Muscle layer of colon (tissue), 2 donors: ENCODE results near the gene ZNF697.
"Not testable (repeated sequence)": the region's sequence is repeated elsewhere in the genome, so short reads cannot be mapped to it uniquely, and the experiment has no call there.

Experiments
- H3K27ac ChIP-seq: one replicate; pipeline ENCODE4 v1.7.0; 2013; ENCODE audit warnings: low read depth, mild to moderate bottlenecking, low read length, moderate library complexity
- H3K27me3 ChIP-seq, 2 donors: one replicate each; pipeline ENCODE4 v1.7.0; 2013; ENCODE audit warnings: low read length in 2 of 2, mild to moderate bottlenecking in 2 of 2; ENCODE audit not compliant: insufficient read depth in 2 of 2, control insufficient read depth in 1 of 2
- H3K36me3 ChIP-seq: one replicate; pipeline ENCODE4 v1.7.0; 2013; ENCODE audit warnings: mild to moderate bottlenecking, low read length; ENCODE audit not compliant: insufficient read depth
- H3K4me1 ChIP-seq: one replicate; pipeline ENCODE4 v1.7.0; 2013; ENCODE audit warnings: mild to moderate bottlenecking, low read length; ENCODE audit not compliant: insufficient read depth
- H3K4me3 ChIP-seq, 2 donors: one replicate each; pipeline ENCODE4 v1.7.0; 2013; ENCODE audit warnings: low read length in 2 of 2, low read depth in 1 of 2, mild to moderate bottlenecking in 1 of 2, moderate library complexity in 1 of 2
- H3K9ac ChIP-seq: one replicate; pipeline ENCODE4 v1.7.0; 2013; ENCODE audit warnings: low read length
- H3K9me3 ChIP-seq: one replicate; pipeline ENCODE4 v1.7.0; 2013; ENCODE audit warnings: mild to moderate bottlenecking, low read length
- donor health status: abdominal sarcoma.
- donor health status: Adenocarcinoma of cecum.

Gene ZNF697

DNA sequence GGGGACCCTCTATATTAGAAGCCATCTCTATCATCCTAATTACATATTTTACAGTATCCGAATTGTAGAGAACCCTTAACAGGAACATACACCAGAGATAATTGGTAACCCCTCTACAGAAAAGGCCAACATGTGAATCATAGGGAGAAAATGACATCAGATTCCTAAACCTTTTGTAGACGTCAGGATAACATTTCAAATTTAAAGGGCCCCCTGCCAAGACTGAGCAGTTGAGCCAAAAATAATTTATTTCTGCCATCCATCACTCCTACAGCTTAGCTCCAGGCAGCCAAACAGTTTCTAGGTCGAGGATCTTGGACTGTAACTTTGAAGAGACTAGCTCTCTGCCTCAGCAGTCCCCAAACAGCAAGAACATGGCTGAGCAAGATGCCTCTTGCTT, 21.2 kb downstream of the ZNF697 start:
- Histone ChIP-seq H3K4me3 (peak overlapping the region in 1 of 2 donors; percentile 1), H3K27me3 (no peaks in the 10 kb centered on the region), H3K4me1 (peaks cover 26% of the 10 kb centered on the region), H3K9ac (no peak overlapping the region), H3K27ac (peak overlapping the region; percentile 9), H3K36me3 (peaks cover 6% of the 10 kb centered on the region), H3K9me3 (no peaks in the 10 kb centered on the region)

DNA sequence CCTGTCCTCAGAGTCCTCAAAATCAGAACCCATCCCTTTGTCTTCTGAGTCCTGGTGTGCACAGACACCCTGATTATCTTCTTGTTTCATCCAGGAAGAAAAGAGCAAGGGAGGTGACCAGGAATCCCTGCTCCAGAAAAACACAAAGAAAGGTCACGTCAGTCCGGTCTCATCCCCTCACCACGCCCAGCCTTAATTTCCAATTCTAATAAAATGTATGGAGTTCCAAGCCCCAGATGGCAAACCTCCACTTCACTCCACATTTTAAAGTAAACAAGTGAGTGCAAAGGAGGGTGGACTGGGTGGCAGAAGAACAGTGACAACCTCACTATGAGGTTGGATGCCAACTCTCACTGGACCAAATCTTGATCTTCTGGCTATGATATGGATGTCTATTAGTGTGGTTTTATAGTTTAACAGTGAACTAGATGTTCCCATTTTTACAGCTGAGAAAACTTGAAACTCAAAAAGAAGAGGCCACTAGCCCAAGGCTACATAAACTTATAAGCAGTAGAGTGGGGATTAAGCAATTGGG, 22.0 kb downstream of the ZNF697 start:
- Histone ChIP-seq H3K27ac (no peak overlapping the region), H3K36me3 (peaks cover 6% of the 10 kb centered on the region), H3K4me3 (no peak overlapping the region), H3K27me3 (no peaks in the 10 kb centered on the region), H3K4me1 (peaks cover 23% of the 10 kb centered on the region), H3K9ac (no peak overlapping the region), H3K9me3 (no peaks in the 10 kb centered on the region)

DNA sequence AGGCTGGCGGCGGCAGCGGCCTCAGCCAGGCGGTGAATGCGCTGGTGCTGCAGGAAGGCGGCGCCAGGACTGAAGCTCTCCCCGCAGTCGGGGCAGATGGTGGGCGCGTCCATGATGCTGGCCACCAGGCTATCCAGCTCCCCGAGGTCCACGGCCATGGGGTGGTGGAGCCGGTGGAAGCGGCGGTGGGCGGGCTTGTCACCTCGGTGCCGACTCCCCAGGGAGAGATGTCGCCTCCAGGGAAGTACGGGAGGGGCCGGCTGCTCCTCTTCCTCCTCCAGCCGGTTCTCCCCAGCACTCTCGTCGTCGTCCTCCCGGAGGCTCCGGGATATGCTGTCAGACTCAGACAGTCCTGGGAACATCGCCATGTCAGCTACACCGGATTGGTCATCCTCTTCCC, 24.4 kb downstream of the ZNF697 start:
- H3K27me3 ChIP-seq = no peaks in the 10 kb centered on the region
- H3K9me3 ChIP-seq = no peaks in the 10 kb centered on the region
- no peak overlapping the region for H3K4me3 ChIP-seq
- peaks cover 6% of the 10 kb centered on the region for H3K36me3 ChIP-seq
- H3K27ac ChIP-seq = no peak overlapping the region
- no peak overlapping the region for H3K9ac ChIP-seq
- peaks cover 18% of the 10 kb centered on the region for H3K4me1 ChIP-seq

DNA sequence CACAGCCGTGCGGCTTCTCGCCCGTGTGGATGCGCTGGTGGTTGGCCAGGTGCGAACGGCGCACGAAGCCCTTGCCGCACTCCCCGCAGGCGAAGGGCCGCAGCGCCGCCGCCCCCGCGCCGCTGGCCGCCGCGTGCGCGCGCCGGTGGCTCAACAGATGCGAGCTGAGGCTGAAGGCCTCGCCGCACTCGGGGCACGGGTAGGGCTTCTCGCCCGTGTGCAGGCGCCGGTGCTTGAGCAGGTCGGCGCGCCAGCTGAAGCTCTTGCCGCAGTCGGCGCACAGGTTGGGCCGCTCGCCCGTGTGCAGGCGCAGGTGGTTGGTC, 24.9 kb downstream of the ZNF697 start:
- no peak overlapping the region for H3K9ac ChIP-seq
- H3K36me3 ChIP-seq = peaks cover 6% of the 10 kb centered on the region
- peaks cover 18% of the 10 kb centered on the region for H3K4me1 ChIP-seq
- H3K27me3 ChIP-seq = no peaks in the 10 kb centered on the region
- no peaks in the 10 kb centered on the region for H3K9me3 ChIP-seq
- H3K27ac ChIP-seq = no peak overlapping the region
- H3K4me3 ChIP-seq = no peak overlapping the region

GRCh38 chr1:119622311-119623192, 25.5 kb downstream of the ZNF697 start:
- Histone ChIP-seq H3K4me1 (peaks cover 12% of the 10 kb centered on the region), H3K9ac (no peak overlapping the region), H3K27ac (no peak overlapping the region), H3K9me3 (no peaks in the 10 kb centered on the region), H3K4me3 (no peak overlapping the region), H3K27me3 (no peaks in the 10 kb centered on the region), H3K36me3 (peaks cover 6% of the 10 kb centered on the region)

DNA sequence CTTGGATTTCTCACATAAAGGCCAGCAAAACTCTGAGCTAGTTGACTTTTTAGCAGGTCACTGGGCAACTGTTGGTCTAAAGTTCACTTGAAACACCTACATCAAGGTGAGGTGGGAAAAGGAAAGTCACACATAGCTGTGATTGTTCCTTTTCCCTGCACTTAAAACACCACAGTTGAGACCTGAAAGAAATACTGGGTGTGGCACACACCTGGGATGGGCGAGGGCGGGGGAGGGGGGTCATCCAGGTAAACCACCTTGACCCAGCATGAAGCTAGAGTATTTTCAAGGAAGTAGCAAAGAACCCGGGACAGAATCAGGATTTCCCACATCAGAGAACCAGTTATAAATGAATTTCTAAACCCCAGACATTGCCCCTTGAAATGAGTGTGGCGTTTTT, 26.4 kb downstream of the ZNF697 start:
- peaks cover 3% of the 10 kb centered on the region for H3K4me1 ChIP-seq
- peaks cover 6% of the 10 kb centered on the region for H3K36me3 ChIP-seq
- no peaks in the 10 kb centered on the region for H3K27me3 ChIP-seq
- no peak overlapping the region for H3K4me3 ChIP-seq
- H3K9me3 ChIP-seq = no peaks in the 10 kb centered on the region
- H3K27ac ChIP-seq = no peak overlapping the region
- no peak overlapping the region for H3K9ac ChIP-seq

GRCh38 chr1:119617751-119618691, 30.0 kb downstream of the ZNF697 start:
- Histone ChIP-seq H3K36me3 (no peaks in the 10 kb centered on the region), H3K9me3 (no peaks in the 10 kb centered on the region), H3K27ac (no peak overlapping the region), H3K9ac (no peak overlapping the region), H3K4me3 (no peak overlapping the region), H3K4me1 (peaks cover 6% of the 10 kb centered on the region), H3K27me3 (no peaks in the 10 kb centered on the region)

DNA sequence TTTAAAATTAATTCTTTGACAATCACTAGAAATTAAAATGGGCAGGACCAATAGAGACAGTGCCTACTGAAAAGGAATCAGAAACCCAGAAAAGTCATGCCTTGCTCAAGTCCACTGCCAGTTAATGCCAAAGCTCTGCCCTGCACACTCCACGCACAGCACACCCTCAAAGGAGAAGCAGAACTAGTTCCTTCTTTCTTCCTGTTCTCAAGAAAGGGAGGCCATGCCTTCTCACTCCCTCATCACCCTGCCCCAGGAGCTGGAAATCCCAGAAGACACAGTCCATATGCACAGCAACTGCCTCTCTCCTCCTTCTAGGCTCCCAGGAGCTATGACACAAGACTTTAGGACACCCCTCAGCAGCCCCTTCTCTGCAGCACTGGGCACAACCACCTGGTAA, 31.3 kb downstream of the ZNF697 start:
- not testable (repeated sequence) for H3K9ac ChIP-seq, H3K36me3 ChIP-seq, H3K27ac ChIP-seq, H3K4me3 ChIP-seq, H3K9me3 ChIP-seq, H3K27me3 ChIP-seq, H3K4me1 ChIP-seq

- H3K4me1 ChIP-seq, H3K9me3 ChIP-seq, H3K9ac ChIP-seq, H3K27ac ChIP-seq, H3K27me3 ChIP-seq, H3K4me3 ChIP-seq, H3K36me3 ChIP-seq: not testable (repeated sequence)
Measured at GRCh38 chr1:119615100-119615499, 33.0 kb downstream of the ZNF697 start.

DNA sequence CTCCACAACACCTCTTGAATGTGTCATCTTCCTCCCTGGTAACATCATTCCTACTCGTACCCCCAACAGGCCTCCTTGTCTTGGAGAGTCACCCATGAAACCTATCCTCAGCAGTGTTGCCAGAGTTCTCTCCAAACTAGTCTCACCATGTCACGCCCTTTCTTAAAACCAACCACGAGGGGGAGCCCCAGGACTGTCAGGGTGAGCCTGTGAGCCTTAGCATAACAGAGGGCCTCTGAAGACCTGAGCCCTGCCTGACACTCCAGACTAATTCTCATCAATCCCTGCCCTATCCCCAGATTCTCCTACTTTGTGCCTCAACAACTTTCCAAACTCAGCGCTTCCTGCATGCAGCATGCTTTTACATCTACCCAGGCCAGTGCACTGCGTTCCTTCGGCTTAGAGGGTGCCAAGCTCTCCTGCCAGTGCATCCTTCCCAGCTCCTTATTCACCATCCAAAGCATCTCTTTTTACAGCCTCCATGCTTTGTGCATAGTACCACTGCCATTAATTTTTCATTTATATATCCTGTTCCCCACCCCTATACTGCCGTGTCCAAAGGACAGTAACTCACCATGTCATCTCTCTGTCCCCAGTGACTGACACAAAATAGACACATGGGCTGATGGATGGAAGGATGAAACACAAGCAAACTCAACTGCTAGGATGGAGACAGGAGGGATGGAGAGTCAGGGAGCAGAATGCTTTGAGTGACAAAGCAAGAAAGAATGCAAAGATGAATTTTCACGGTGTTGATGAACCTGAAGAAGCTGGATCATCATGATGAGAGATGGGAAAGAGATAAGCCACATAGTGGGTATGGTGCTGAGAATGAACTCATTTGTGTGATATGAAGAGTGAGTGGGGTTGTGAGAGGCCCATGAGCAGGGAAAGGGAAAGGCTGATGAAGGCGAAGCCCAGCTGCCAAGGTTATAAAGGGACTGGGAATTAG, 34.0 kb downstream of the ZNF697 start:
- no peak overlapping the region for H3K9ac ChIP-seq
- H3K27me3 ChIP-seq = no peaks in the 10 kb centered on the region
- no peaks in the 10 kb centered on the region for H3K9me3 ChIP-seq
- H3K27ac ChIP-seq = no peak overlapping the region
- peaks cover 6% of the 10 kb centered on the region for H3K4me1 ChIP-seq
- no peak overlapping the region for H3K4me3 ChIP-seq
- H3K36me3 ChIP-seq = no peaks in the 10 kb centered on the region

DNA sequence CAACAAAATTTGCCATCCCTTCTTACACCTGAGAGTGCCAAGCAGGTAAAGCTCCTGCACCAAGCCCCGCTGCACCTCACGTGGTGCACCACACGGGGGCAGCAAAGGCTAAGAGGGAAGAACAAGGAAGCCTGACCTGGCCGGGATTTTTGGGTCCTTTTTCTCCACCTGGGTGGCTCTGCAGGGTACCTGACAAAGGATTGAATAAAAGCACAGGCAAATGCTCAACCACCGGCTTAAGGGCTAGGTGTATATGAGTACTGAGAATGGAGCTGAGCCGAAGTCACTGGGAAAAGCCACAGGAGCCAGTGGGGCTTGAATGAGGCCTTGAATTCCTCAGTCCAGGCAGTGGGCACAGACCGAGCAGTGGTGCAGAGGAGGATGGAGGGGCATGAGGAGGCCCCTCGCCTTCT, 36.4 kb downstream of the ZNF697 start:
- Histone ChIP-seq H3K9me3 (no peaks in the 10 kb centered on the region), H3K36me3 (no peaks in the 10 kb centered on the region), H3K4me3 (no peak overlapping the region), H3K9ac (no peak overlapping the region), H3K27ac (no peak overlapping the region), H3K27me3 (no peaks in the 10 kb centered on the region), H3K4me1 (peaks cover 6% of the 10 kb centered on the region)
